Activated naive CD8-positive, alpha-beta T cell treated with anti-CD3 and anti-CD28 coated beads, Interleukin-2, amount 50 U/mL, for 24 hours (primary cell): ENCODE measurements around the gene CFAP251.
"Not testable (repeated sequence)": the region's sequence is repeated elsewhere in the genome, so short reads cannot be mapped to it uniquely, and the experiment has no call there.

Experiments
- ATAC-seq: fragments of 150-1000 bp; cut with Tn5 transposase; one replicate; pipeline ENCODE4 v1.10.0; 2021
- DNase-seq: peaks from one replicate; pipeline ENCODE4 v3.0.0; 2021
- H3K27ac Mint-ChIP-seq: one replicate; pipeline ENCODE4 v1.8.0; 2021; ENCODE audit warnings: mild to moderate bottlenecking, mixed read lengths
- H3K27me3 Mint-ChIP-seq: one replicate; pipeline ENCODE4 v1.8.0; 2021; ENCODE audit warnings: mixed read lengths
- H3K36me3 Mint-ChIP-seq: one replicate; pipeline ENCODE4 v1.8.0; 2021; ENCODE audit warnings: low read depth, mixed read lengths
- H3K4me1 Mint-ChIP-seq: one replicate; pipeline ENCODE4 v1.8.0; 2021; ENCODE audit warnings: mixed read lengths
- H3K4me3 Mint-ChIP-seq: one replicate; pipeline ENCODE4 v1.8.0; 2021; ENCODE audit warnings: mild to moderate bottlenecking, moderate library complexity, mixed read lengths
- H3K9me3 Mint-ChIP-seq: one replicate; pipeline ENCODE4 v1.8.0; 2021; ENCODE audit warnings: mixed read lengths

Gene CFAP251

GRCh38 chr12:122026706-122027333, 108.4 kb downstream of the CFAP251 start:
- H3K36me3 Mint-ChIP-seq, result no peaks in the 10 kb centered on the region
- H3K9me3 Mint-ChIP-seq, result no peaks in the 10 kb centered on the region
- H3K4me3 Mint-ChIP-seq, result no peak overlapping the region
- peak overlapping the region; percentile 65 for H3K27ac Mint-ChIP-seq
- no peak for ATAC-seq
- peaks cover 8% of the 10 kb centered on the region for H3K27me3 Mint-ChIP-seq
- DNase-seq, result no peak
- peaks cover 29% of the 10 kb centered on the region for H3K4me1 Mint-ChIP-seq

GRCh38 chr12:122028165-122028904, 109.9 kb downstream of the CFAP251 start:
- peaks cover 24% of the 10 kb centered on the region for H3K4me1 Mint-ChIP-seq
- no peak for DNase-seq
- no peaks in the 10 kb centered on the region for H3K9me3 Mint-ChIP-seq

GRCh38 chr12:122028905-122029560, 110.6 kb downstream of the CFAP251 start:
- Mint-ChIP-seq H3K27me3 (peaks cover 2% of the 10 kb centered on the region), H3K36me3 (no peaks in the 10 kb centered on the region), H3K9me3 (no peaks in the 10 kb centered on the region), H3K4me1 (peaks cover 22% of the 10 kb centered on the region), H3K4me3 (no peak overlapping the region), H3K27ac (peak overlapping the region; percentile 44)
- ATAC-seq (peak; percentile 67), DNase-seq (peak; percentile 50)

More at GRCh38 chr12:122028165-122028904, 109.9 kb downstream of the CFAP251 start:
- Mint-ChIP-seq H3K36me3 (no peaks in the 10 kb centered on the region), H3K4me3 (no peak overlapping the region), H3K27me3 (peaks cover 3% of the 10 kb centered on the region), H3K27ac (no peak overlapping the region)
- ATAC-seq, result no peak

- Mint-ChIP-seq H3K36me3 (no peaks in the 10 kb centered on the region), H3K9me3 (no peaks in the 10 kb centered on the region), H3K27me3 (peaks cover 2% of the 10 kb centered on the region), H3K4me3 (no peak overlapping the region), H3K27ac (no peak overlapping the region), H3K4me1 (peaks cover 22% of the 10 kb centered on the region)
- no peak for DNase-seq
- ATAC-seq, result no peak
Observed at GRCh38 chr12:122029620-122030423, 111.4 kb downstream of the CFAP251 start.

GRCh38 chr12:122030424-122031035, 112.1 kb downstream of the CFAP251 start:
- no peak overlapping the region for H3K27ac Mint-ChIP-seq
- no peak for DNase-seq
- H3K4me1 Mint-ChIP-seq, result peaks cover 22% of the 10 kb centered on the region
- H3K36me3 Mint-ChIP-seq, result no peaks in the 10 kb centered on the region
- no peaks in the 10 kb centered on the region for H3K9me3 Mint-ChIP-seq
- no peak for ATAC-seq
- H3K4me3 Mint-ChIP-seq, result no peak overlapping the region
- H3K27me3 Mint-ChIP-seq, result peaks cover 2% of the 10 kb centered on the region

GRCh38 chr12:122031342-122032216, 113.2 kb downstream of the CFAP251 start:
- Mint-ChIP-seq H3K27me3 (peaks cover 2% of the 10 kb centered on the region), H3K36me3 (no peaks in the 10 kb centered on the region), H3K27ac (no peak overlapping the region), H3K4me1 (peaks cover 20% of the 10 kb centered on the region), H3K9me3 (no peaks in the 10 kb centered on the region), H3K4me3 (no peak overlapping the region)
- DNase-seq, result peak; percentile 81
- peak; percentile 69 for ATAC-seq

GRCh38 chr12:122032580-122032979, 114.2 kb downstream of the CFAP251 start:
- Mint-ChIP-seq H3K9me3 (no peaks in the 10 kb centered on the region), H3K27me3 (peaks cover 2% of the 10 kb centered on the region), H3K4me1 (peaks cover 18% of the 10 kb centered on the region), H3K36me3 (peaks cover 1% of the 10 kb centered on the region), H3K27ac (no peak overlapping the region), H3K4me3 (no peak overlapping the region)
- ATAC-seq, result no peak
- DNase-seq, result no peak

GRCh38 chr12:122035292-122035691, 116.9 kb downstream of the CFAP251 start:
- Mint-ChIP-seq H3K36me3 (peaks cover 1% of the 10 kb centered on the region), H3K27me3 (no peaks in the 10 kb centered on the region), H3K4me3 (no peak overlapping the region), H3K4me1 (peaks cover 3% of the 10 kb centered on the region), H3K9me3 (no peaks in the 10 kb centered on the region), H3K27ac (no peak overlapping the region)
- DNase-seq (no peak), ATAC-seq (no peak)

- Mint-ChIP-seq H3K27me3 (no peaks in the 10 kb centered on the region), H3K4me1 (peaks cover 3% of the 10 kb centered on the region)
Observed at GRCh38 chr12:122036153-122036552, 117.8 kb downstream of the CFAP251 start.

GRCh38 chr12:122040579-122041386, 122.4 kb downstream of the CFAP251 start:
- DNase-seq (no peak), ATAC-seq (no peak)
- Mint-ChIP-seq H3K4me1 (no peaks in the 10 kb centered on the region), H3K9me3 (no peaks in the 10 kb centered on the region), H3K27me3 (no peaks in the 10 kb centered on the region), H3K4me3 (no peak overlapping the region), H3K36me3 (peaks cover 3% of the 10 kb centered on the region), H3K27ac (no peak overlapping the region)

More at GRCh38 chr12:122036153-122036552, 117.8 kb downstream of the CFAP251 start:
- DNase-seq (no peak), ATAC-seq (no peak)
- peaks cover 1% of the 10 kb centered on the region for H3K36me3 Mint-ChIP-seq
- no peak overlapping the region for H3K27ac Mint-ChIP-seq
- H3K9me3 Mint-ChIP-seq, result no peaks in the 10 kb centered on the region
- no peak overlapping the region for H3K4me3 Mint-ChIP-seq

- not testable (repeated sequence) for DNase-seq, H3K4me1 Mint-ChIP-seq, H3K9me3 Mint-ChIP-seq, ATAC-seq, H3K27me3 Mint-ChIP-seq, H3K4me3 Mint-ChIP-seq, H3K36me3 Mint-ChIP-seq, H3K27ac Mint-ChIP-seq
Observed at GRCh38 chr12:122041458-122041857, 123.1 kb downstream of the CFAP251 start.

- DNase-seq (no peak), ATAC-seq (no peak)
- no peaks in the 10 kb centered on the region for H3K4me1 Mint-ChIP-seq
- H3K4me3 Mint-ChIP-seq, result no peak overlapping the region
- H3K27ac Mint-ChIP-seq, result no peak overlapping the region
- no peaks in the 10 kb centered on the region for H3K27me3 Mint-ChIP-seq
- H3K9me3 Mint-ChIP-seq, result no peaks in the 10 kb centered on the region
- H3K36me3 Mint-ChIP-seq, result peaks cover 2% of the 10 kb centered on the region
Observed at GRCh38 chr12:122042910-122043309, 124.5 kb downstream of the CFAP251 start.

- ATAC-seq (no peak), DNase-seq (no peak)
- Mint-ChIP-seq H3K9me3 (no peaks in the 10 kb centered on the region), H3K4me3 (no peak overlapping the region), H3K36me3 (peaks cover 2% of the 10 kb centered on the region), H3K27me3 (no peaks in the 10 kb centered on the region), H3K4me1 (no peaks in the 10 kb centered on the region), H3K27ac (no peak overlapping the region)
Observed at GRCh38 chr12:122043476-122043875, 125.1 kb downstream of the CFAP251 start.
